ENCODE results near the gene BCAS4.

DNA sequence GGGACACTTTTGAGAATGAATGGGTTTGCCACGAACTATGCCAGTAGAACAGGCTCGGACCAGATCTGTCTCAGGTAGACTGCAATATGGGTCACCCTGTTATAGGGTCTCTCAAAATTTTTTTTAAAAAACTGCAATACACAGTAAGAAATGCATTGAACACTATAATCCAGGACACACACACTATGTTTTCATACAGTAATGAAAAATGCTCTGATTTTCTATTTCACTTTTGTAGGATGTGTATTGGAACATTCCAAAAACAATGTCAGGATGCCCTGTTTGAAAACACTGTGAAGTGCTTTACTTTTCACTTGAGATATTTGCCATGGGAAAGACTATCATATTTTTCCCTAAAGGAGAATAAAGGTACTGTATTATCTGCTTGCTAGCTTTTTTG is 38.4 kb upstream of the BCAS4 start:
- no peak for TF ChIP-seq POLR2A (IDR thresholded peaks at IDR 0.05)
- TF ChIP-seq, protein P1, sequence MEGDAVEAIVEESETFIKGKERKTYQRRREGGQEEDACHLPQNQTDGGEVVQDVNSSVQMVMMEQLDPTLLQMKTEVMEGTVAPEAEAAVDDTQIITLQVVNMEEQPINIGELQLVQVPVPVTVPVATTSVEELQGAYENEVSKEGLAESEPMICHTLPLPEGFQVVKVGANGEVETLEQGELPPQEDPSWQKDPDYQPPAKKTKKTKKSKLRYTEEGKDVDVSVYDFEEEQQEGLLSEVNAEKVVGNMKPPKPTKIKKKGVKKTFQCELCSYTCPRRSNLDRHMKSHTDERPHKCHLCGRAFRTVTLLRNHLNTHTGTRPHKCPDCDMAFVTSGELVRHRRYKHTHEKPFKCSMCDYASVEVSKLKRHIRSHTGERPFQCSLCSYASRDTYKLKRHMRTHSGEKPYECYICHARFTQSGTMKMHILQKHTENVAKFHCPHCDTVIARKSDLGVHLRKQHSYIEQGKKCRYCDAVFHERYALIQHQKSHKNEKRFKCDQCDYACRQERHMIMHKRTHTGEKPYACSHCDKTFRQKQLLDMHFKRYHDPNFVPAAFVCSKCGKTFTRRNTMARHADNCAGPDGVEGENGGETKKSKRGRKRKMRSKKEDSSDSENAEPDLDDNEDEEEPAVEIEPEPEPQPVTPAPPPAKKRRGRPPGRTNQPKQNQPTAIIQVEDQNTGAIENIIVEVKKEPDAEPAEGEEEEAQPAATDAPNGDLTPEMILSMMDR (IDR thresholded peaks at IDR 0.05), result no peak
- TF ChIP-seq POLR2AphosphoS5 (IDR thresholded peaks at IDR 0.05), result no peak

Measured in prostate gland (tissue), 2 donors.